ENCODE data around the gene IFI27. TPM values are rescaled to one million over a fixed set of nuclear protein-coding genes. Genes with fewer than 3 reads are reported as not detected.

Gene IFI27
- total RNA-seq, 1 donor from 2014 or later = under 0.01 TPM

- no peak for DNase-seq (ENCODE audit: low read depth)
- no peaks in the 10 kb centered on the region for H3K36me3 ChIP-seq (ENCODE audit: control insufficient read depth, insufficient read depth, low read length)
- no peak for TF ChIP-seq CTCF (IDR thresholded peaks at IDR 0.05; ENCODE audit: insufficient read depth, low read length, poor library complexity, severe bottlenecking)
Observed at GRCh38 chr14:94157197-94157596, 46.7 kb downstream of the IFI27 start.

GRCh38 chr14:94158239-94158883, 47.8 kb downstream of the IFI27 start:
- no peaks in the 10 kb centered on the region for H3K27me3 ChIP-seq (ENCODE audit: control insufficient read depth, insufficient read depth, low read length)
- DNase-seq (ENCODE audit: low read depth) = no peak
- no peak for TF ChIP-seq CTCF (IDR thresholded peaks at IDR 0.05; ENCODE audit: insufficient read depth, low read length, poor library complexity, severe bottlenecking)
- no peaks in the 10 kb centered on the region for H3K36me3 ChIP-seq (ENCODE audit: control insufficient read depth, insufficient read depth, low read length)
- no peak overlapping the region for H3K4me3 ChIP-seq (ENCODE audit: low read depth, low read length)

More at GRCh38 chr14:94157197-94157596, 46.7 kb downstream of the IFI27 start:
- Histone ChIP-seq H3K4me3 (ENCODE audit: low read depth, low read length) (no peak overlapping the region), H3K27me3 (ENCODE audit: control insufficient read depth, insufficient read depth, low read length) (no peaks in the 10 kb centered on the region)

GRCh38 chr14:94161058-94161457, 50.5 kb downstream of the IFI27 start:
- no peak for TF ChIP-seq CTCF (IDR thresholded peaks at IDR 0.05; ENCODE audit: insufficient read depth, low read length, poor library complexity, severe bottlenecking)

GRCh38 chr14:94161981-94162380, 51.4 kb downstream of the IFI27 start:
- no peak for TF ChIP-seq CTCF (IDR thresholded peaks at IDR 0.05; ENCODE audit: insufficient read depth, low read length, poor library complexity, severe bottlenecking)
- H3K27me3 ChIP-seq (ENCODE audit: control insufficient read depth, insufficient read depth, low read length) = peaks cover 21% of the 10 kb centered on the region
- DNase-seq (ENCODE audit: low read depth) = no peak
- no peaks in the 10 kb centered on the region for H3K36me3 ChIP-seq (ENCODE audit: control insufficient read depth, insufficient read depth, low read length)
- no peak overlapping the region for H3K4me3 ChIP-seq (ENCODE audit: low read depth, low read length)

More at GRCh38 chr14:94161058-94161457, 50.5 kb downstream of the IFI27 start:
- H3K27me3 ChIP-seq (ENCODE audit: control insufficient read depth, insufficient read depth, low read length) = peaks cover 21% of the 10 kb centered on the region
- H3K36me3 ChIP-seq (ENCODE audit: control insufficient read depth, insufficient read depth, low read length) = no peaks in the 10 kb centered on the region
- no peak for DNase-seq (ENCODE audit: low read depth)
- H3K4me3 ChIP-seq (ENCODE audit: low read depth, low read length) = no peak overlapping the region

GRCh38 chr14:94162466-94162865, 51.9 kb downstream of the IFI27 start:
- no peaks in the 10 kb centered on the region for H3K36me3 ChIP-seq (ENCODE audit: control insufficient read depth, insufficient read depth, low read length)
- DNase-seq (ENCODE audit: low read depth) = no peak
- peaks cover 21% of the 10 kb centered on the region for H3K27me3 ChIP-seq (ENCODE audit: control insufficient read depth, insufficient read depth, low read length)
- TF ChIP-seq CTCF (IDR thresholded peaks at IDR 0.05; ENCODE audit: insufficient read depth, low read length, poor library complexity, severe bottlenecking) = no peak
- H3K4me3 ChIP-seq (ENCODE audit: low read depth, low read length) = no peak overlapping the region

- TF ChIP-seq CTCF (IDR thresholded peaks at IDR 0.05; ENCODE audit: insufficient read depth, low read length, poor library complexity, severe bottlenecking) = no peak
- no peaks in the 10 kb centered on the region for H3K36me3 ChIP-seq (ENCODE audit: control insufficient read depth, insufficient read depth, low read length)
- no peak overlapping the region for H3K4me3 ChIP-seq (ENCODE audit: low read depth, low read length)
- DNase-seq (ENCODE audit: low read depth) = no peak
- peaks cover 21% of the 10 kb centered on the region for H3K27me3 ChIP-seq (ENCODE audit: control insufficient read depth, insufficient read depth, low read length)
Observed at GRCh38 chr14:94163796-94164195, 53.3 kb downstream of the IFI27 start.

Data from kidney epithelial cell (primary cell).